Gastrocnemius medialis (tissue), 4 donors: ENCODE results near the gene ABCF1.

Experiments used
- POLR2A ChIP-seq, 2 donors: fragments of 450-650 bp; IDR thresholded peaks; one replicate each; pipeline ENCODE4 v1.6.1; 2017; ENCODE audit warnings: antibody characterized with exemption in 2 of 2, mild to moderate bottlenecking in 2 of 2, moderate library complexity in 2 of 2
- TF ChIP-seq, protein P1 (sequence below), 5 experiments: fragments of 450-650 bp in 3 of 5; fragments of 200-600 bp in 2 of 5; sonication (generic) in 2 of 5; IDR thresholded peaks in 4 of 5; conservative IDR thresholded peaks in 1 of 5; 1 replicate in 4 of 5; 2 replicates in 1 of 5; pipeline ENCODE4 v1.5.1; 2016 to 2019; ENCODE audit warnings: antibody characterized with exemption in 5 of 5, mild to moderate bottlenecking in 3 of 5, moderate library complexity in 3 of 5

DNA sequence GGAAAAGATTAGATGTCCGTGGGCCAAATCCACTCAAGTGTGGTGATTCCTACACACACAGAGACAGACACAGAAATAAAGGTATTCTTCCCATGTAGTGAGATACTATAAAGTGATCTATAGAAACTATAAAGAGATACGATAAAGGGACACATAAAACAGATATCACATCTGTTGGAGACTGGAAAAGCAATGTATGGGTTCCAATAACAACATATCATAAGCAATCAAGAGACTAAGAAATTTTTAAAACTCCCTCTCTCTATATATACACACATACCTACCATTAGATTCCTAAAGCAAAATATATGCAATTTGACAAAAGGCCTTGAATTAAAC lies 40.6 kb downstream of the ABCF1 start:
- TF ChIP-seq, protein P1, sequence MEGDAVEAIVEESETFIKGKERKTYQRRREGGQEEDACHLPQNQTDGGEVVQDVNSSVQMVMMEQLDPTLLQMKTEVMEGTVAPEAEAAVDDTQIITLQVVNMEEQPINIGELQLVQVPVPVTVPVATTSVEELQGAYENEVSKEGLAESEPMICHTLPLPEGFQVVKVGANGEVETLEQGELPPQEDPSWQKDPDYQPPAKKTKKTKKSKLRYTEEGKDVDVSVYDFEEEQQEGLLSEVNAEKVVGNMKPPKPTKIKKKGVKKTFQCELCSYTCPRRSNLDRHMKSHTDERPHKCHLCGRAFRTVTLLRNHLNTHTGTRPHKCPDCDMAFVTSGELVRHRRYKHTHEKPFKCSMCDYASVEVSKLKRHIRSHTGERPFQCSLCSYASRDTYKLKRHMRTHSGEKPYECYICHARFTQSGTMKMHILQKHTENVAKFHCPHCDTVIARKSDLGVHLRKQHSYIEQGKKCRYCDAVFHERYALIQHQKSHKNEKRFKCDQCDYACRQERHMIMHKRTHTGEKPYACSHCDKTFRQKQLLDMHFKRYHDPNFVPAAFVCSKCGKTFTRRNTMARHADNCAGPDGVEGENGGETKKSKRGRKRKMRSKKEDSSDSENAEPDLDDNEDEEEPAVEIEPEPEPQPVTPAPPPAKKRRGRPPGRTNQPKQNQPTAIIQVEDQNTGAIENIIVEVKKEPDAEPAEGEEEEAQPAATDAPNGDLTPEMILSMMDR (IDR thresholded peaks at IDR 0.05 in 4 of 5, conservative IDR thresholded peaks at IDR 0.05 in 1 of 5) = no peak
- TF ChIP-seq POLR2A (IDR thresholded peaks at IDR 0.05) = no peak
